Right lobe of liver (tissue), 6 donors: ENCODE results near the gene NSF. TPM values are rescaled to one million over a fixed set of nuclear protein-coding genes. Genes with fewer than 3 reads are reported as not detected.

ENCODE experiments used
- ATAC-seq, 4 donors: fragments of 200-7000 bp; cut with Tn5 transposase; one replicate each; pipeline ENCODE4 v1.9.1; 2020; ENCODE audit warnings: mild to moderate bottlenecking in 4 of 4, moderate library complexity in 4 of 4
- DNase-seq, 3 donors: peaks; one replicate each; pipeline ENCODE4 v3.0.0-alpha.2; 2020
- H3K27ac ChIP-seq, 3 donors: fragments of 200-600 bp; one replicate each; pipeline ENCODE4 v1.8.0; 2022
- H3K27me3 ChIP-seq, 2 donors: fragments of 200-600 bp; one replicate each; pipeline ENCODE4 v1.8.0; 2022
- H3K36me3 ChIP-seq, 4 donors: fragments of 200-600 bp; sonication (generic) in 1 of 4; one replicate each; pipeline versions ENCODE4 v1.5.1 to v1.8.0; 2017 to 2022; ENCODE audit warnings: control low read depth in 1 of 4
- H3K4me1 ChIP-seq, 4 donors: fragments of 200-600 bp; sonication (generic) in 1 of 4; one replicate each; pipeline versions ENCODE4 v1.5.1 to v1.8.0; 2017 to 2022; ENCODE audit warnings: control low read depth in 1 of 4
- H3K4me3 ChIP-seq, 3 donors: fragments of 200-600 bp; one replicate each; pipeline ENCODE4 v1.8.0; 2022
- H3K9me3 ChIP-seq, 4 donors: fragments of 200-600 bp; sonication (generic) in 1 of 4; one replicate each; pipeline versions ENCODE4 v1.5.1 to v1.8.0; 2017 to 2022; ENCODE audit warnings: control low read depth in 1 of 4
- POLR2A ChIP-seq: fragments of 450-650 bp; IDR thresholded peaks from one replicate; pipeline ENCODE4 v1.6.1; 2017; ENCODE audit warnings: antibody characterized with exemption, mild to moderate bottlenecking
- WGBS: methylation state at CpG from one replicate; pipeline ENCODE4 v1.1.6; 2018; ENCODE audit warnings: low coverage, low lambda C conversion rate; ENCODE audit not compliant: insufficient coverage; ENCODE audit errors: missing lambda C conversion rate; 5-methylcytosine and 5-hydroxymethylcytosine counted together
- intact Hi-C, 2 donors: fragments of 100-400 bp; cut with DNase I; formaldehyde crosslinking; loops; one replicate each; pipeline versions ENCODE4 v1.11.2 to v1.14.1; 2022
- total RNA-seq, 6 experiments: library from RNA; depleted of rRNA in 2 of 6; stranded (reverse); fragments of >200 nt in 2 of 6; fragmentation: NEBNext Ultra II Directional in 3 of 6; extraction: Animal tissue kit (Norgen Biotek cat#: 25700) in 3 of 6; gene quantifications; one replicate each; pipeline versions ENCODE4 v1.1.0 to v1.2.4, GENCODE V29; 2016 to 2023
- TF ChIP-seq, protein P1 (sequence below), 4 donors: fragments of 200-600 bp in 3 of 4; fragments of 450-650 bp in 1 of 4; IDR thresholded peaks; one replicate each; pipeline versions ENCODE4 v1.5.1 to v1.8.0; 2016 to 2022; ENCODE audit warnings: antibody characterized with exemption in 4 of 4, mild to moderate bottlenecking in 2 of 4
- donor health status: DM: no; HTN: yes; CAD: no.
- donor health status: DM: no; HTN: no; CAD: no.
- donor health status: DM: no; HTN: no; CAD: no.
- donor health status: DM: no; HTN: yes; CAD: no.
- donor health status: DM: no; HTN: yes; CAD: no.

The NSF gene
- total RNA-seq, 6 experiments from 2014 or later, result 16.3 to 27.7 (median 20.8) TPM

- H3K4me3 ChIP-seq, result no peak overlapping the region
- no peak for TF ChIP-seq POLR2A
- TF ChIP-seq, protein P1, sequence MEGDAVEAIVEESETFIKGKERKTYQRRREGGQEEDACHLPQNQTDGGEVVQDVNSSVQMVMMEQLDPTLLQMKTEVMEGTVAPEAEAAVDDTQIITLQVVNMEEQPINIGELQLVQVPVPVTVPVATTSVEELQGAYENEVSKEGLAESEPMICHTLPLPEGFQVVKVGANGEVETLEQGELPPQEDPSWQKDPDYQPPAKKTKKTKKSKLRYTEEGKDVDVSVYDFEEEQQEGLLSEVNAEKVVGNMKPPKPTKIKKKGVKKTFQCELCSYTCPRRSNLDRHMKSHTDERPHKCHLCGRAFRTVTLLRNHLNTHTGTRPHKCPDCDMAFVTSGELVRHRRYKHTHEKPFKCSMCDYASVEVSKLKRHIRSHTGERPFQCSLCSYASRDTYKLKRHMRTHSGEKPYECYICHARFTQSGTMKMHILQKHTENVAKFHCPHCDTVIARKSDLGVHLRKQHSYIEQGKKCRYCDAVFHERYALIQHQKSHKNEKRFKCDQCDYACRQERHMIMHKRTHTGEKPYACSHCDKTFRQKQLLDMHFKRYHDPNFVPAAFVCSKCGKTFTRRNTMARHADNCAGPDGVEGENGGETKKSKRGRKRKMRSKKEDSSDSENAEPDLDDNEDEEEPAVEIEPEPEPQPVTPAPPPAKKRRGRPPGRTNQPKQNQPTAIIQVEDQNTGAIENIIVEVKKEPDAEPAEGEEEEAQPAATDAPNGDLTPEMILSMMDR (IDR thresholded peaks at IDR 0.05), result no peak
- intact Hi-C loops, result no loop called here
- no peaks in the 10 kb centered on the region for H3K9me3 ChIP-seq
- ATAC-seq, result no peak
- no peak for DNase-seq
- 87% methylated on average over 4 of the region's 4 CpGs for WGBS
- H3K27me3 ChIP-seq, result no peaks in the 10 kb centered on the region
- H3K27ac ChIP-seq, result no peak overlapping the region
- H3K4me1 ChIP-seq, result no peaks in the 10 kb centered on the region
- peaks cover 0 to 1% (median 0%) of the 10 kb centered on the region in 4 donors for H3K36me3 ChIP-seq
These were observed 146.9 kb downstream of the NSF start for GRCh38 chr17:46737326-46737725.

GRCh38 chr17:46738544-46738943 lies 148.1 kb downstream of the NSF start:
- H3K27me3 ChIP-seq, result no peaks in the 10 kb centered on the region
- DNase-seq (no peak), ATAC-seq (no peak)
- no peaks in the 10 kb centered on the region for H3K4me1 ChIP-seq
- TF ChIP-seq, protein P1 (IDR thresholded peaks at IDR 0.05), result no peak
- no peak for TF ChIP-seq POLR2A
- no peak overlapping the region for H3K4me3 ChIP-seq
- H3K36me3 ChIP-seq, result peaks cover 0 to 1% (median 0%) of the 10 kb centered on the region in 4 donors
- H3K27ac ChIP-seq, result no peak overlapping the region
- WGBS, result 96% methylated on average over 4 of the region's 4 CpGs
- no peaks in the 10 kb centered on the region for H3K9me3 ChIP-seq
- intact Hi-C loops, result no loop called here

DNA sequence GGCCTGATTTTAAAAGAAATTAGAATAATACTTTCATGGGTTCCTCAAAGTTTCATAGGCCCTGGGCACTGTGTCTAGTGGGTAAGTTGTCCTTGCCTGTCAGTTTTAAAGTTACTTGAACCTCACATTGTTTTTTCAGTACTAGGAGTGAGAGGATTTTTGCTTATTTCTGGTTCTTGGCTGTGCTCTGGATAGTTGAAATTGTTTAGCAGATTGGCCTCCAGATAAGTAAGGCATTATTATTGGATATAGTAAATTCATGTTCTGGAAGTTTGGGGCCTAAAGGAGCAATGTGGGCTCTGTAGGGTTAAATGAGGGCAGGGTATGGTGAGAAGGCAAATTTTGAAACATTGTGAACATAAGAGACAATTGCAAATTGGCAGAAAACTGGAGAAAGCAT lies 149.5 kb downstream of the NSF start:
- Histone ChIP-seq H3K27ac (no peak overlapping the region), H3K27me3 (no peaks in the 10 kb centered on the region), H3K36me3 (peaks cover 0 to 1% (median 0%) of the 10 kb centered on the region in 4 donors), H3K9me3 (no peaks in the 10 kb centered on the region), H3K4me1 (no peaks in the 10 kb centered on the region), H3K4me3 (no peak overlapping the region)
- no peak for DNase-seq
- intact Hi-C loops, result no loop called here
- no peak for ATAC-seq
- TF ChIP-seq POLR2A, result no peak
- TF ChIP-seq, protein P1 (IDR thresholded peaks at IDR 0.05), result no peak

DNA sequence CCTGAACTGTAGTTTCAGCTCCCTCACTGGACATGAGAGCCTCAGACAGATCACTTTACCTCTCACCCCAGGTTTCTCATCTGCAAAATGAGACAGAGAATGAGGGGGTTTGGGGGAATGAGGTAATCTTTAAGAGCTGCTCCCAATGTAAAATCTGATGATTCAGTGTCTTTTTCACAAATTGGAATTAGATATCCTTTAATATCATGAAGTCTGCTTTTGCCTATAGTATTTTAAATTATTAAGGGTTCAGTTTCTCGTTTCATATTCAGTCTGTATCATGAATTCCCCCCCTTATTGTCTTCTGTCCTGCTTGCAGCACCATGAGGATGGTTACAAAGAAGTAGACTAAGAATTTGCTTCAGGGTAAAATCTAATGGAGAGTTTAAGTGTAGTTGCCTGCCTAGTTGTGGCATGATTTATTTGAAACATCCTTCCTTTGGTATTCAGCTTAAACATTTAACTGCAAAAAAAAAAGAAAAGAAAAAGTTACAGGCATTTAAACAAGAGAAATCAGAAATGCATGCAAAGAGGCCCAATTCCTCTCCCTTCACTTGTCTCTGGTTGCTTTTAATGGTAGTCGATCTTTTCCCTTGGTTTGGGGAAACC lies 150.8 kb downstream of the NSF start:
- no peaks in the 10 kb centered on the region for H3K4me1 ChIP-seq
- WGBS, result 78% methylated on average over 2 of the region's 2 CpGs
- peaks cover 0 to 1% (median 0%) of the 10 kb centered on the region in 4 donors for H3K36me3 ChIP-seq
- DNase-seq (no peak), ATAC-seq (no peak)
- no peaks in the 10 kb centered on the region for H3K9me3 ChIP-seq
- no peak overlapping the region for H3K4me3 ChIP-seq
- intact Hi-C loops, result no loop called here
- no peak overlapping the region for H3K27ac ChIP-seq
- no peaks in the 10 kb centered on the region for H3K27me3 ChIP-seq
- TF ChIP-seq, protein P1 (IDR thresholded peaks at IDR 0.05), result no peak
- TF ChIP-seq POLR2A, result no peak
